Activated CD8-positive, alpha-beta memory T cell treated with anti-CD3 and anti-CD28 coated beads, Interleukin-2, amount 50 U/mL, for 4 hours (primary cell): ENCODE results near the gene CREB5.

Experiments used
- DNase-seq: peaks from one replicate; pipeline ENCODE4 v3.0.0-alpha.2; 2020

Gene CREB5

GRCh38 chr7:28841766-28842165 lies 429.4 kb downstream of the CREB5 start:
- no peak for DNase-seq

- no peak for DNase-seq
Observed at GRCh38 chr7:28842769-28843295, 430.5 kb downstream of the CREB5 start.

- DNase-seq = no peak
Observed at GRCh38 chr7:28845106-28845505, 432.8 kb downstream of the CREB5 start.

- no peak for DNase-seq
Observed at GRCh38 chr7:28847176-28847575, 434.9 kb downstream of the CREB5 start.

- DNase-seq = no peak
Observed at GRCh38 chr7:28847681-28848080, 435.4 kb downstream of the CREB5 start.

- no peak for DNase-seq
Observed at GRCh38 chr7:28848906-28849305, 436.6 kb downstream of the CREB5 start.

- no peak for DNase-seq
Observed at GRCh38 chr7:28850699-28851098, 438.4 kb downstream of the CREB5 start.

GRCh38 chr7:28853150-28853549 lies 440.8 kb downstream of the CREB5 start:
- DNase-seq = no peak

GRCh38 chr7:28853834-28854749 lies 441.8 kb downstream of the CREB5 start:
- DNase-seq = peak; percentile 76

GRCh38 chr7:28854750-28855074 lies 442.4 kb downstream of the CREB5 start:
- no peak for DNase-seq

GRCh38 chr7:28855538-28856217 lies 443.4 kb downstream of the CREB5 start:
- no peak for DNase-seq

GRCh38 chr7:28856656-28857055 lies 444.3 kb downstream of the CREB5 start:
- DNase-seq = no peak

- DNase-seq = no peak
Observed at GRCh38 chr7:28858206-28858605, 445.9 kb downstream of the CREB5 start.

- DNase-seq = no peak
Observed at GRCh38 chr7:28858895-28859294, 446.6 kb downstream of the CREB5 start.

- DNase-seq = no peak
Observed at GRCh38 chr7:28861825-28862224, 449.5 kb downstream of the CREB5 start.

GRCh38 chr7:28862595-28863272 lies 450.4 kb downstream of the CREB5 start:
- no peak for DNase-seq

GRCh38 chr7:28865601-28866144 lies 453.4 kb downstream of the CREB5 start:
- no peak for DNase-seq

- DNase-seq = no peak
Observed at GRCh38 chr7:28868712-28869111, 456.4 kb downstream of the CREB5 start.

- no peak for DNase-seq
Observed at GRCh38 chr7:28871077-28871476, 458.8 kb downstream of the CREB5 start.

GRCh38 chr7:28871631-28872030 lies 459.3 kb downstream of the CREB5 start:
- DNase-seq = no peak

GRCh38 chr7:28872226-28872625 lies 459.9 kb downstream of the CREB5 start:
- no peak for DNase-seq

GRCh38 chr7:28873365-28873764 lies 461.0 kb downstream of the CREB5 start:
- no peak for DNase-seq

- DNase-seq = no peak
Observed at GRCh38 chr7:28874001-28874400, 461.7 kb downstream of the CREB5 start.
